ENCODE results near the gene RRAGA. TPM values are rescaled to one million over a fixed set of nuclear protein-coding genes. Genes with fewer than 3 reads are reported as not detected.

Gene RRAGA
- total and polyA plus RNA-seq, 2 experiments from 2014 or later: 24.7 to 36.1 TPM

DNA sequence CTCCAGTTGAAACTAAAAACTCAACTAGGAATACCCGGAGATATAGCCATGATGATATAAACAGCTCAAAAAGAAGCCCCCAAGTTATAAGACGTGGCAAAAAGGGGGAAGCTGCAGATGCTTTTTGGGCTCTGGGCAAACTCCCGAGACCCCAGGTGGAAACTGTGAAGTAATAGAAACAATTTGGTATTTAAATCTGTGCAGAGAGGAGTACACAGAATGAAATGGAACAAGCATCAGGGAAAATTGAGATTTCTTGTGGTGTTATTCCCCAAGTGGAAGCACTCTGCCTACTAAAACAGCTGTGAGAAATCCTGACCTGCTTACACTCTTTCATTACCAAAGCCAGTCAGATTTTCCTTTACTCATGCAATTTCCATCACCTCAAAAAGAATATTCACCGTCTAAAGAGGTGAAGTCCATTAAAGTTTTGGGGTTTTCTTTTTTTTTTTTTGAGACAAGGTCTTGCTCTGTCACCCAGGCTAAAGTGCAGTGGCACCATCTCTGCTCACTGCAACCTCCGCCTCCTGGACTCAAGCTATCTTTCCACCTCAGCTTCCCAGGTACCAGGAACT lies 39.7 kb upstream of the RRAGA start:
- Histone ChIP-seq H2AFZ (peak overlapping the region; percentile 52; the same call in 1 of the 2 replicates), H3F3A (replicated peaks; ENCODE audit: low read depth) (no peaks in the 10 kb centered on the region), H3K9me2 (ENCODE audit: insufficient read depth) (no peaks in the 10 kb centered on the region), H4K20me1 (replicated peaks; ENCODE audit: insufficient read depth) (no peaks in the 10 kb centered on the region), H3K36me3 (ENCODE audit: insufficient read depth) (no peaks in the 10 kb centered on the region), H3K27ac (ENCODE audit: low read depth) (no peak overlapping the region), H3K4me3 (no peak overlapping the region), H3K4me2 (no peak overlapping the region), H3K27me3 (ENCODE audit: insufficient read depth) (no peaks in the 10 kb centered on the region), H3K4me1 (ENCODE audit: insufficient read depth) (no peaks in the 10 kb centered on the region), H3K79me2 (replicated peaks; ENCODE audit: insufficient read depth) (no peaks in the 10 kb centered on the region)
- Mint-ChIP-seq H3K4me3 (no peak overlapping the region), H3K27ac (no peak overlapping the region), H3K4me1 (peaks cover 6% of the 10 kb centered on the region; the same call in 2 of the 3 replicates), H3K36me3 (ENCODE audit: low read depth) (no peaks in the 10 kb centered on the region), H3K27me3 (ENCODE audit: insufficient read depth, low read depth, poor library complexity) (peaks cover 3% of the 10 kb centered on the region), H3K9me3 (peaks cover 1% of the 10 kb centered on the region; the same call in 1 of the 3 replicates)
- TF ChIP-seq STAT1 (IDR thresholded peaks at IDR 0.05; ENCODE audit: unreplicated experiment): no peak
- no peak for TF ChIP-seq EZH2phosphoT487 (IDR thresholded peaks at IDR 0.05; ENCODE audit: unreplicated experiment)
- TF ChIP-seq, protein P1, sequence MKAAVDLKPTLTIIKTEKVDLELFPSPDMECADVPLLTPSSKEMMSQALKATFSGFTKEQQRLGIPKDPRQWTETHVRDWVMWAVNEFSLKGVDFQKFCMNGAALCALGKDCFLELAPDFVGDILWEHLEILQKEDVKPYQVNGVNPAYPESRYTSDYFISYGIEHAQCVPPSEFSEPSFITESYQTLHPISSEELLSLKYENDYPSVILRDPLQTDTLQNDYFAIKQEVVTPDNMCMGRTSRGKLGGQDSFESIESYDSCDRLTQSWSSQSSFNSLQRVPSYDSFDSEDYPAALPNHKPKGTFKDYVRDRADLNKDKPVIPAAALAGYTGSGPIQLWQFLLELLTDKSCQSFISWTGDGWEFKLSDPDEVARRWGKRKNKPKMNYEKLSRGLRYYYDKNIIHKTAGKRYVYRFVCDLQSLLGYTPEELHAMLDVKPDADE (IDR thresholded peaks at IDR 0.05): no peak
- DNase-seq (ENCODE audit: low spot score) (no peak), ATAC-seq (no peak)

DNA sequence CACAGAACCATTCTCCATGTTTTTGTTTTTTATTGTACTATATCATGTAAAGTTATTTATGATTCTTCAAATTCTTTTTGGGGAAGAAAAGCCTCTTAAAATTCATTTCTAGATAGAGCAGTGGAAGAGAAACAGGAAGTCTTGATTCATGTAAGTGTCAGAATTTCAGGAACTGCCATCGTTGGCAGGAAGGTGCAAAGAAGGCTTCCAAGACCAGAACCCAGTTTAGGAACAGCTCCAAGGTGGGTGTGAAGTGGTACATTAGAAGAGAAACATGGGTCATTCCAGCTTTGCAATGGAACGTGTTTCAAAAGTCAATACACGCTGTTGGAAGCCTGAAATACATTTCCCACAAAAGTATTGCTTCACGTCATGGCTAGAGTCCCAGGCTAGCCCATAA lies 31.0 kb upstream of the RRAGA start:
- H4K20me1 ChIP-seq (replicated peaks; ENCODE audit: insufficient read depth): no peaks in the 10 kb centered on the region
- Mint-ChIP-seq H3K4me3 (no peak overlapping the region), H3K4me1 (no peaks in the 10 kb centered on the region), H3K27me3 (ENCODE audit: insufficient read depth, low read depth, poor library complexity) (peaks cover 3% of the 10 kb centered on the region), H3K9me3 (peaks cover 2% of the 10 kb centered on the region; the same call in 2 of the 3 replicates), H3K36me3 (ENCODE audit: low read depth) (no peaks in the 10 kb centered on the region), H3K27ac (no peak overlapping the region)
- DNase-seq (ENCODE audit: low spot score): no peak
- H3F3A ChIP-seq (replicated peaks; ENCODE audit: low read depth): no peaks in the 10 kb centered on the region
- H3K9me2 ChIP-seq (ENCODE audit: insufficient read depth): no peaks in the 10 kb centered on the region
- no peaks in the 10 kb centered on the region for H3K4me1 ChIP-seq (ENCODE audit: insufficient read depth)
- no peaks in the 10 kb centered on the region for H3K27me3 ChIP-seq (ENCODE audit: insufficient read depth)
- no peak overlapping the region for H3K27ac ChIP-seq (ENCODE audit: low read depth)
- no peak overlapping the region for H3K4me3 ChIP-seq
- H3K36me3 ChIP-seq (ENCODE audit: insufficient read depth): no peaks in the 10 kb centered on the region
- no peak overlapping the region for H3K4me2 ChIP-seq
- TF ChIP-seq EZH2phosphoT487 (IDR thresholded peaks at IDR 0.05; ENCODE audit: unreplicated experiment) (no peak), CREB1 (CRISPR knock-in tag; IDR thresholded peaks at IDR 0.05; ENCODE audit: low read depth) (no peak), ZNF331 (CRISPR knock-in tag; IDR thresholded peaks at IDR 0.05; ENCODE audit: low read depth) (no peak), POLR2AphosphoS5 (IDR thresholded peaks at IDR 0.05; ENCODE audit: low read depth) (no peak)
- H3K79me2 ChIP-seq (replicated peaks; ENCODE audit: insufficient read depth): no peaks in the 10 kb centered on the region
- ATAC-seq: no peak
- H2AFZ ChIP-seq: no peak overlapping the region

DNA sequence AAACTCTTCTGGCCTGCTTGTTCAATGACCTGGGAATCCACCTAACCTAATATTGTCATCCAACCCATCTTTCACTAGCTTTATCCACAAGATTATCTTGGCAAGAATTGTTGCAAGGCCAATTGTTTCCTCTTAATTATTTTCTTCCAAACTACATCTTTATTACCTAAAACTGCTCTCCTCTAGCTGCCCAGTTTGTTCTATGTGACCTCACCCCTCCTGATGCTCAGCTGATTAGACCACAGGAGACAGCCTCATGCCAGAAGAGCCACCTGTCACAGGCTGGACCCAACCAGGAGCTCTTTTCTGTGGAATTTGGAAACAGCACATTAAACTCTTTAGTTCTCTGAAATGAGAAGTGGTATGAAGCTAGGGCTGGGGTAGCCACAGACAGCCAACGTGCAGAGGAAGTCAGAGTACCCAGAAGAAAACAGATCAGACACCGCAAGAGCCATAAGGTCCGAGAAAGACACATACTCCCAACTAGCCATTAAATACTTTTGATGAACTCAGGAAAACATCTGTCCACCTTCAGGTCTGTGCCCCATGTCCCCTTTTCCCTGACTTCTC lies 28.3 kb upstream of the RRAGA start:
- Histone ChIP-seq H3K79me2 (replicated peaks; ENCODE audit: insufficient read depth) (no peaks in the 10 kb centered on the region), H3K27me3 (ENCODE audit: insufficient read depth) (no peaks in the 10 kb centered on the region), H3K4me1 (ENCODE audit: insufficient read depth) (no peaks in the 10 kb centered on the region), H3K4me2 (no peak overlapping the region), H3K9me2 (ENCODE audit: insufficient read depth) (no peaks in the 10 kb centered on the region), H3F3A (replicated peaks; ENCODE audit: low read depth) (no peaks in the 10 kb centered on the region), H3K4me3 (no peak overlapping the region), H3K27ac (ENCODE audit: low read depth) (no peak overlapping the region), H4K20me1 (replicated peaks; ENCODE audit: insufficient read depth) (no peaks in the 10 kb centered on the region), H3K36me3 (ENCODE audit: insufficient read depth) (no peaks in the 10 kb centered on the region), H2AFZ (no peak overlapping the region)
- peaks cover 2% of the 10 kb centered on the region; the same call in 2 of the 3 replicates for H3K9me3 Mint-ChIP-seq
- ATAC-seq: no peak
- no peaks in the 10 kb centered on the region for H3K4me1 Mint-ChIP-seq
- no peak overlapping the region for H3K27ac Mint-ChIP-seq
- H3K27me3 Mint-ChIP-seq (ENCODE audit: insufficient read depth, low read depth, poor library complexity): no peaks in the 10 kb centered on the region
- no peak for DNase-seq (ENCODE audit: low spot score)
- H3K36me3 Mint-ChIP-seq (ENCODE audit: low read depth): no peaks in the 10 kb centered on the region
- H3K4me3 Mint-ChIP-seq: no peak overlapping the region
- TF ChIP-seq JUNB (IDR thresholded peaks at IDR 0.05; ENCODE audit: unreplicated experiment) (no peak), EZH2 (IDR thresholded peaks at IDR 0.05; ENCODE audit: low read depth, unreplicated experiment) (no peak), STAT1 (IDR thresholded peaks at IDR 0.05; ENCODE audit: unreplicated experiment) (no peak), ZNF331 (CRISPR knock-in tag; IDR thresholded peaks at IDR 0.05; ENCODE audit: low read depth) (no peak), NANOG (IDR thresholded peaks at IDR 0.05; ENCODE audit: borderline replicate concordance) (no peak), CTCF (conservative IDR thresholded peaks at IDR 0.05; ENCODE audit: low read depth in 2 of 2) (no peak), EZH2phosphoT487 (IDR thresholded peaks at IDR 0.05; ENCODE audit: unreplicated experiment) (no peak), CREB1 (CRISPR knock-in tag; IDR thresholded peaks at IDR 0.05; ENCODE audit: low read depth) (no peak), ZNF114 (CRISPR knock-in tag; IDR thresholded peaks at IDR 0.05) (no peak), POLR2AphosphoS5 (IDR thresholded peaks at IDR 0.05; ENCODE audit: low read depth) (no peak)
- TF ChIP-seq, protein P1 (IDR thresholded peaks at IDR 0.05): no peak

Data from GM23338 (cell line).